ENCODE measurements around the gene TMEM256. TPM values are rescaled to one million over a fixed set of nuclear protein-coding genes. Genes with fewer than 3 reads are reported as not detected.

Gene TMEM256
- total RNA-seq, 1 experiment from 2014 or later = 151 TPM

DNA sequence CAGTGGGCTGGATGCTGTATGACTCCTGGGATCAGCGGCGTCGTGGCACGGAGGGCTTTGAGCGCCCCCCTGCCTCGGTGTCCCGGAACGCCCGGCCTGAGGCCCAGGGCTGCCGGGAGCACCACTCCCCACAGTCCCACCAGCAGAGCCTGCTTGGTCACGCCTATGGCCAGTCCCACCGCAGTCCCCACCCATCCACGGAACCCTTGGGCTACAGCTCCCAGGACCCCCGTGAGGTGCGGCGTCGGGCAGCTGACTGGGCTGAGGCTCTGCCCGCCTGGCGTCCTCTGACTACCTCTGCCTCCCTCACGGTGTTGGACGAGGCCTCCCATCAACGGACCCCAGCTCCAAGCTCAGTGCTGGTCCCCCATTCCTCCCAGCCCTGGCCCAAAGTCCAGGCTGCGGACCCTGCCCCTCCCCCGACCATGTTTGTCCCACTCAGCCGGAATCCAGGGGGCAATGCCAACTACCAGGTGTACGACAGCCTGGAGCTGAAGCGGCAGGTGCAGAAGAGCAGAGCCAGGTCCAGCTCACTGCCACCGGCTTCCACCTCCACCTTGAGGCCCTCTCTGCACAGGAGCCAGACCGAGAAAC is 23.1 kb upstream of the TMEM256 start:
- Histone ChIP-seq H3K56ac (ENCODE audit: insufficient read length, low read depth, low read length) (no peak overlapping the region), H2BK12ac (ENCODE audit: insufficient read length, low read depth, low read length) (no peak overlapping the region), H3K23me2 (ENCODE audit: insufficient read length, low read depth, low read length, poor library complexity, severe bottlenecking) (no peaks in the 10 kb centered on the region), H4K20me1 (ENCODE audit: control insufficient read depth, insufficient read depth, insufficient read length) (no peaks in the 10 kb centered on the region), H3T11ph (ENCODE audit: low read length) (no peak overlapping the region), H3K9me3 (ENCODE audit: control insufficient read depth, low read depth, low read length) (no peaks in the 10 kb centered on the region), H4K5ac (ENCODE audit: insufficient read length, low read depth, low read length) (no peak overlapping the region), H3K27me3 (ENCODE audit: insufficient read depth, low read length) (no peaks in the 10 kb centered on the region; the same call in 1 of the 2 replicates), H2BK5ac (ENCODE audit: insufficient read length, low read length) (no peak overlapping the region), H3K27ac (ENCODE audit: insufficient read length, low read depth, low read length) (no peak overlapping the region), H3K79me1 (ENCODE audit: insufficient read depth, low read depth, low read length, poor library complexity, severe bottlenecking) (no peaks in the 10 kb centered on the region), H2BK15ac (ENCODE audit: low read depth, low read length) (no peak overlapping the region), H3K4me1 (ENCODE audit: insufficient read depth, low read length) (no peaks in the 10 kb centered on the region), H3K18ac (ENCODE audit: insufficient read length, low read depth, low read length) (no peak overlapping the region), H3K79me2 (ENCODE audit: insufficient read depth, low read length) (no peaks in the 10 kb centered on the region), H3K14ac (ENCODE audit: insufficient read depth, low read length) (no peak overlapping the region; the same call in 1 of the 2 replicates), H2AFZ (ENCODE audit: low read length) (no peak overlapping the region), H3K9ac (ENCODE audit: extremely low read depth, insufficient read length, low read length) (no peak overlapping the region), H4K8ac (replicated peaks; ENCODE audit: insufficient read length, low read depth, low read length) (no peak overlapping the region), H2BK120ac (ENCODE audit: low read depth, low read length, poor library complexity, severe bottlenecking) (no peak overlapping the region), H2AK5ac (ENCODE audit: insufficient read length, low read length) (no peak overlapping the region), H2BK20ac (ENCODE audit: low read depth, low read length, poor library complexity, severe bottlenecking) (no peak overlapping the region), H3K4me2 (ENCODE audit: insufficient read depth, insufficient read length, low read length) (no peak overlapping the region), H4K91ac (ENCODE audit: insufficient read length, low read depth, low read length) (no peak overlapping the region), H3K4ac (ENCODE audit: low read depth, low read length) (no peak overlapping the region), H3K23ac (ENCODE audit: insufficient read length, low read depth, low read length) (no peak overlapping the region)
- peaks cover 13% of the 10 kb centered on the region for H3K27me3 Mint-ChIP-seq (ENCODE audit: low read depth)
- DNase-seq = no peak
- WGBS (ENCODE audit: extremely low coverage, insufficient read length, low lambda C conversion rate) = no CpG with 5 or more reads among the region's 29 CpGs
- H3K36me3 Mint-ChIP-seq (ENCODE audit: insufficient read depth in 1 of 3, low read depth in 3 of 3) = no peaks in the 10 kb centered on the region
- no peaks in the 10 kb centered on the region; a peak in 1 of 5 replicates for H3K9me3 Mint-ChIP-seq
- no peak overlapping the region for H3K27ac Mint-ChIP-seq
- no peaks in the 10 kb centered on the region for H3K4me1 Mint-ChIP-seq
- no peak overlapping the region for H3K4me3 Mint-ChIP-seq
- TF ChIP-seq, protein P1, sequence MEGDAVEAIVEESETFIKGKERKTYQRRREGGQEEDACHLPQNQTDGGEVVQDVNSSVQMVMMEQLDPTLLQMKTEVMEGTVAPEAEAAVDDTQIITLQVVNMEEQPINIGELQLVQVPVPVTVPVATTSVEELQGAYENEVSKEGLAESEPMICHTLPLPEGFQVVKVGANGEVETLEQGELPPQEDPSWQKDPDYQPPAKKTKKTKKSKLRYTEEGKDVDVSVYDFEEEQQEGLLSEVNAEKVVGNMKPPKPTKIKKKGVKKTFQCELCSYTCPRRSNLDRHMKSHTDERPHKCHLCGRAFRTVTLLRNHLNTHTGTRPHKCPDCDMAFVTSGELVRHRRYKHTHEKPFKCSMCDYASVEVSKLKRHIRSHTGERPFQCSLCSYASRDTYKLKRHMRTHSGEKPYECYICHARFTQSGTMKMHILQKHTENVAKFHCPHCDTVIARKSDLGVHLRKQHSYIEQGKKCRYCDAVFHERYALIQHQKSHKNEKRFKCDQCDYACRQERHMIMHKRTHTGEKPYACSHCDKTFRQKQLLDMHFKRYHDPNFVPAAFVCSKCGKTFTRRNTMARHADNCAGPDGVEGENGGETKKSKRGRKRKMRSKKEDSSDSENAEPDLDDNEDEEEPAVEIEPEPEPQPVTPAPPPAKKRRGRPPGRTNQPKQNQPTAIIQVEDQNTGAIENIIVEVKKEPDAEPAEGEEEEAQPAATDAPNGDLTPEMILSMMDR (conservative IDR thresholded peaks at IDR 0.05) = no peak

All from H9 (cell line).